ENCODE measurements around the gene ZBTB8OS.

Gene ZBTB8OS

GRCh38 chr1:32622806-32623681 is 27.3 kb downstream of the ZBTB8OS start:
- POLR2A ChIA-PET (ENCODE audit: low non-redundant PET): no interaction called here
- CTCF ChIA-PET: interaction anchor here (0.6 kb wide), 1 partner anchor 103 kb away, joined by 3 read pairs; no protein-coding TSS in a partner anchor
- TF ChIP-seq CTCF (conservative IDR thresholded peaks at IDR 0.05; ENCODE audit: low read depth): no peak
- no peak for DNase-seq (ENCODE audit: low spot score)
- H3K27ac ChIP-seq: no peak overlapping the region

GRCh38 chr1:32622205-32622604 is 28.1 kb downstream of the ZBTB8OS start:
- TF ChIP-seq CTCF (conservative IDR thresholded peaks at IDR 0.05; ENCODE audit: low read depth): no peak
- no peak overlapping the region for H3K27ac ChIP-seq
- no peak for DNase-seq (ENCODE audit: low spot score)
- POLR2A ChIA-PET (ENCODE audit: low non-redundant PET): no interaction called here
- CTCF ChIA-PET: interaction anchor here (0.6 kb wide), 1 partner anchor 102 kb away, joined by 3 read pairs; no protein-coding TSS in a partner anchor

- TF ChIP-seq CTCF (conservative IDR thresholded peaks at IDR 0.05; ENCODE audit: low read depth): no peak
- DNase-seq (ENCODE audit: low spot score): no peak
- no peak overlapping the region for H3K27ac ChIP-seq
- ChIA-PET CTCF (interaction anchor here (0.6 to 0.7 kb wide), 2 partner anchors 156 to 382 kb away, joined by 3 read pairs; no protein-coding TSS in a partner anchor), POLR2A (ENCODE audit: low non-redundant PET) (no interaction called here)
Observed at GRCh38 chr1:32619701-32620485, 30.5 kb downstream of the ZBTB8OS start.

GRCh38 chr1:32618673-32619221 is 31.6 kb downstream of the ZBTB8OS start:
- no peak overlapping the region for H3K27ac ChIP-seq
- CTCF ChIA-PET: no interaction called here
- POLR2A ChIA-PET (ENCODE audit: low non-redundant PET): no interaction called here
- DNase-seq (ENCODE audit: low spot score): no peak
- no peak for TF ChIP-seq CTCF (conservative IDR thresholded peaks at IDR 0.05; ENCODE audit: low read depth)

- ChIA-PET POLR2A (ENCODE audit: low non-redundant PET) (no interaction called here), CTCF (interaction anchor here (0.6 to 1.3 kb wide), 3 partner anchors 55 to 164 kb away, joined by 3 to 5 read pairs (median 3); no protein-coding TSS in a partner anchor)
- no peak for DNase-seq (ENCODE audit: low spot score)
- no peak for TF ChIP-seq CTCF (conservative IDR thresholded peaks at IDR 0.05; ENCODE audit: low read depth)
- H3K27ac ChIP-seq: no peak overlapping the region
Observed at GRCh38 chr1:32613472-32613871, 36.9 kb downstream of the ZBTB8OS start.

Measured in RWPE1 (cell line).